NCI-H1092 treated with DMSO at 0.1 percent for 48 hours (cell line): ENCODE results near the gene ASS1.
"Not testable (repeated sequence)": the region's sequence is repeated elsewhere in the genome, so short reads cannot be mapped to it uniquely, and the experiment has no call there.

Experiments
- DNase-seq: peaks from one replicate; lab custom pipeline; 2025; lab: John Stamatoyannopoulos, UW

ASS1 gene

DNA sequence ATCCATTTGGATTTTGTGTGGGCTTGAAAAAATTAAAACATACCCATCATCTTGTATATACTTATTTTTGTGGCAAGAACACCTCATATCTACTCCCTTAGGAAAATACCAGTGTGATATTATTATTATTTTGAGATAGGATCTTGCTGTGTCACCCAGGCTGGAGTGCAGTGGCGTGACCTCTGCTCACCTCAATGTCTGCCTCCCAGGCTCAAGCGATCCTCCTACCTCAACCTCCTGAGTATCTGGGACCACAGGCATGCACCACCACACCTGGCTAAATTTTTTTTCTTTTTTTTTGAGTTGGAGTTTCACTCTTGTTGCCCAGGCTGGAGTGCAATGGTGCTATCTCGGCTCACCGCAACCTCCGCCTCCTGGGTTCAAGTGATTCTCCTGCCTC is 10.1 kb upstream of the ASS1 start:
- DNase-seq, result not testable (repeated sequence)

DNA sequence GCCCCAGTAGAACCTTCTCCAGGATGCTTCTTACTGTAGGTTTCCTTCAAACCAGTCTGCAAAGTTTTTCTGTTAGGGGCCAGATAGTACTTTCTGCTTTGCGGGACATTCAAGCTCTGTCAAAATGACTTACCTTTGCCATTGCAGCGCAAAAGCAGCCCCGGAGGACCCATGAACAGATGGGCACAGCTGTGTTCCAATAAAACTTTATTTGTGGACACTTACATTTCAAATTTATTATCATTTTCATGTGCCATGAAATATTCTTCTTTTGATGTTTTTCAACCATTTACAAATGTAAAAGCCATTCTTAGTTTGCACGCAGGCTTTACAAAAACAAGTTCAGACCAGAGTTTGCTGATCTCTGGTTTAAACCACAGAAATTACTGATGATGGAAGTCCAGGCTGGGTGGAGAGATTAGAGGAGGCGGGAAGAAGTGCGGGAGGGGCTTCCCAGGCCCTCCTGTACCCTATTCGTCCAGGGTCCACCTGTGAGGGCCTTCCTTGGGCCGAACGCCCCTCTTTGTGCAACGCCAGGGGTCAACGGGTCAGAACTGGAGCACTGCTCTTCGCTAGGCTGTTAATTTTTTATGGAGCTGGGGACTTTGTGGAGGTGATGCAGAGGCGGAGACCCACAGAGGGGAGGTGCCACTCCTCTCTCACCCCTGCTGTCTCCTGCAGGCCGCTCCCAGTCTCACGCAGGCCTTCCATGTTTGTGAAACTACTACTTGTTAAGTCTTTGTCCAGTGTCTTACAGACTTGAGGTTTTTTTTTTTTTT is 7.6 kb upstream of the ASS1 start:
- DNase-seq, result no peak

DNA sequence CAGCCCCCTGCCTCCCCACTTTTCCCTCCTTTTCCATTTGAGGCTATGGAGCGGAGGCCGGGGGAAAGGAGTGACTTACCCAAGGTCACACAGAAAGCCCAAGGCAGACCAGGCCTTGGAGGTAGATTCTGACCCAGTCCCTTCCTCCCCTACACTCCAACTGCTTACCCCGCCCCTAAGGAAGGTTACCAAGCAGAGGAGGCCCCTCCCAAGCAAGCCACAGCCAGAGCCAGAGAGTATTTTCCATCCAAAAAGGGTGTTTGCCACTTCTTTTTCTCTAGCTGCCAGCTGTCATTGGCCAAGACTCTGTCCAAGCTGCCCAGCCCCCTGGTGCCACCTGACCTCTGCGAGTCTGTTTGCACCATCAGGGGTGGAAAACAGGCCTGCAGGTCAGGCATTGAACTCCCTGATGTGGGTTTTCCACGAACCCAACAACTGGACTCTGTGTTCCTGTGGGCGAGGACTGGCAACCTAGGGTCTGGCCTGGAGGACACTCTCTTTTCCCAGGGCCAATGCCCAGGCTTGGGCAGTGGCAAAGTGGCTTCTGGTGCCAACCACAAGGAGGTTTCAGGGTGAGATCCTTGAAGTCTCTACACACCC is 6.3 kb upstream of the ASS1 start:
- DNase-seq, result no peak

DNA sequence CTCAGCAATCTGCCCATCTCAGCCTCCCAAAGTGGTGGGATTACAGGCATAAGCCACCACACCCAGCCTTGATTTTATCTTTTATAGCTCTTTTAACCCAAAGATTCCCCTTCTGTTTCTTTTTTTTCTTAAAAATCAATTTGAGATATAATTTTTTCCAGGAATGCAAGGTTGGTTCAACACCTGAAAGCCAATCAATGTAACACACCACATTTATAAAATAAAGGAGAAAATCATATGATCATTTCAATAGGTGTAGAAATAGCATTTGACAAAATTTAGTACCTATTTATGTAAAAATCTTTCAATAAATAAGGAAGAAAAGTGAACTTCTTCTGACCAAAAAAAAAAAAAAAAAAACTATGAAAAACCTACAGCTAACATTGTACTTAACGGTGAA is 3.7 kb upstream of the ASS1 start:
- DNase-seq, result no peak

DNA sequence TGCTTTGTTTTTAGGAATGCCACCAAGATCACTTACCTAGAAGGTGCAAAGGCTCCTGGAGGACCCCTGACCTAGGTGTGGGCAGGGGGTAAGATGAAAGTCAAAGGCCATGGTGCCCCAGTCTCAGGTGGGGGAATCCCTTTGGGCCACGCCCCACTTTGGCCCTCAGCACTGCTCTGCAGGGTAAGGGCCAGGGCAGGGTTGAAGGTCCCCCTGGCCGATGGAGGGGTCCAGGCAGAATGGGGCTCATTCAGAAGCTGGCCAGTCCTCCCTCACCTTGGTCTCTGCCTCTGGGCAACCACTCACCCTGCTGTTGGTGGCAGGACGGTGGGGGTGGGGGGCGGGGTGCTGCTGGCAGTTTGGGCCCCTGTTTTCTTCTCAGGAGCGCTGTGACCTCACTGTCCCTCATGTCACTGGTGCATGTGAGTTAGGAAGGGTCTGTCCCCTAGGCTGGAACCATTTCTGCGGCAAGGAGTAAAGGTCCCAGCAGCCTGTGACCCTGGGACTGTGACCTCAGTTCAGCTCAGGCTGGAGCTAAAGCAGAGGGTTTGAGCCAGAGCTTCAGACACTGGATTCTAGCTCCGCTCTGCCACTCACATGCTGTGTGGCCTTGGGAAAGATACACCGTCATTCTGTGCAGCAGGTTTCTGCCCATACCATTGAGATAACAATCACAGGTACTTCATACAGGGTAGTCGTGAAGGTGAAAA is 1.9 kb upstream of the ASS1 start:
- no peak for DNase-seq

DNA sequence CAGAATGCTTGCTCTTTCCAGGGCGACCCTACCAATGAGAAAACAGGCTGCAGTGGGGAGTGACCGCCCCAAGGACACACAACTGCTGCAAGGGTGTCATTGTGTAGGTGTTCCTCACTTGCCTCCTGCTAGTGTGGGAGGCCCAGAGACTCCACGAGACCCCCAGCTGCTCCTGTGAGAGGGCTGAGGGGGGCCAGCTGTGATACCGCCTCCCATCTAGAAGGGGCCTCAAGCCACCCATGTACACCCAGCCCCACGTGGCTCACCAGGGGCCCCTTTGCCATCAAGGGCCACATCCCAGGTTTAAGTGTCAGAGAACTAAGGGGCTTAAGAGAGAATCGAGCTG is 1.3 kb upstream of the ASS1 start:
- DNase-seq, result no peak

DNA sequence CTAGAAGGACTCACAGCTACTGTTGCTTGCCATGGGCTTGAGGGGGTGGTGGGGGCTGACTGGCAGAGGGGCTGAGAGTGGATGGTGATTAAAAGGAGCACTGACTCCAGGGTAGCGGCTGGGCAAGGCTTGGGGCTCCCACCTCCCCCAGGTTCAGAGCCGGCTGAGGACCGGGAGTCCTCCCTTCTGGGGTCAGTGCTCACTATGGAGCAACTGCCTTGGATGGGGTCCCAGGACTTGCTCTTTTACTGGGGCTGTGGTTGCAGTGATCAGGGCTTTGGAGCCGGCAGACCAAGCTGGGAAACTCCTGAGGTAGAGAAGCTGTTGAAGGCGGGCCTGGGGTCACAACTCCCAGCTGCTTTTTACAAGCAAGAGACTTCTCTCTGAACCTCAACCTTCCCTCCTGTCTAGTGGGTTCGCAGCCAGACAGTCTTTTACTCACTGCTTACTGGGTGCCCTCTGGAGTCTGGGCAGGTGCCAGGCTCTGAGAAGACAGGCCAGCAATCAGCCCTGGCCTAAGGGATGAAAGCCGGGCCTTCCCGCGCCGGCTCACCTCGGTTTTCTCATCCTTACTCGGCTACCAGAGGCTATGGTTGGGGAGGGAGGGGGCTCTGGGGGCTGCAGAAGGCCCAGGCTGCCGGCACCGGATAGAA is 795 bp upstream of the ASS1 start:
- DNase-seq, result no peak

DNA sequence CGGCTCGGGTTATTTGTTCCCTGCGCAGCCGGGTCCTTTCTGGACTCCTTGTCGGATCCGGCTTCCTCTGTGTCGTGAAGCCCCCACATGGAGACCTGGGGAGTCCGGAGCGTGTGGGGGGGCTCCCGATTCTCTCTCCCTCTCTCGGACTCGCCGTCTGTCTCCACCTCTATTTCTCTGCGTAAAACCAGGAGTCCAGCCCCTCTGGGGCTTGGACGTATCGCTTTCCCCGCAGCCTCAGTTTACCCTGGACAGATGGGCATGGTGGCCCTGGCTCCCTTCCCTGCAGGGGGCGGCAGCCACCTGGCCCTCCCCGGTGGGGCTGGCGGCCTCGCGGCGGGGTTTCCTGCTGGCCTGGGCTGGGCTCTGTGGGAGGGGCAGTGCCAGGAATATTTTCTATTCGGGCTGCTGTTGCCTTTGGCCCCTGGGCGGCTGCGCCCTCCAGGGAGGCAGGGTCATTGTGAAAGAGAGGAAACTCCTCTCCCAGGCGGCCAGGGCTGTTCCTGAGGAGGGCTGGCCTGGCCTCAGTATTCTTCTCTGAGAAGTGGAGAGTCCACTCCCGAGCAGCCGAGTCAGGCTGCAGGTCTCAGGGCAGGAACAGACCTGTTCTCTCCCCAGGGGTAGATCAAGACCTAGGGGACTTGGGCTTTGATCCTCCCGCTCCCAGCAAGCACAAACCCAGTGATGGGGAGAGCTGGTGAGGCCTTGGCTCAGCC is 665 bp downstream of the ASS1 start:
- no peak for DNase-seq

DNA sequence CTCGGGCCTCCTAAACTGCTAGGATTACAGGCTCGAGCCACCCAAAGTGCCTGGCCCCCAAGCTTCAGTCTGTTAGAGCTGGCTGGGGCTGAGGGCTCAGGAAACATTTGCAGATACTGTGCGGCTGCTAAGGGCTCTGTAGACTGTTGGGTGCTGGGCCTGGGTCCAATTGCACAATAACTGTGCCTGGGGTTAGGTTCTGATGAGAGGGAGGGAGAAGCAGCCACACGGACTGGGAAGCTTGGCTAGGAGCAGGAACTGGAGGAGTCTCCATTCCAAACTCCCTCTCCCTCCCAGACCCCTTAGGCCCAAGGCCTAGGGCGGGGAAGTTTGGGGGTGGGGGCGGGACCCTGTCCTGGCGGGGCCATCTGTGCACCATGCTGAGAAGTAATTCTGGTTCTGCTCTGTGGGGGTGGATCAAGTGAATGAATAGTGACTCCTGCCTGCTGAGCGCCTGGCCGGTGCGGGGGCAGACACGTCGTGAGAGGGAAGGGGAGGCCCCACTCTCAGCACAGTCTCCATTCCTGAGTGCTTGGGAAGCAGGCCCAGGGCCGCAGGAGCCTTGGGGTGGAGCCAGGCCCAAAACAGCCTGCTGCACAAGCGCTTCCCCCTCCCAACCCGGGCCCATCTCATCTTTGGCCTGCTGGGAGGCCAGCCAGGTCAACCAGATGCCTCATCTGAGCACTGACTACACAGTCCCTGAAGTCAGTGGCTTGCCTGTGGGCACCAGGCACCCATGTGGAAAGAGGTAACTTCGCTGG is 1.5 kb downstream of the ASS1 start:
- no peak for DNase-seq

DNA sequence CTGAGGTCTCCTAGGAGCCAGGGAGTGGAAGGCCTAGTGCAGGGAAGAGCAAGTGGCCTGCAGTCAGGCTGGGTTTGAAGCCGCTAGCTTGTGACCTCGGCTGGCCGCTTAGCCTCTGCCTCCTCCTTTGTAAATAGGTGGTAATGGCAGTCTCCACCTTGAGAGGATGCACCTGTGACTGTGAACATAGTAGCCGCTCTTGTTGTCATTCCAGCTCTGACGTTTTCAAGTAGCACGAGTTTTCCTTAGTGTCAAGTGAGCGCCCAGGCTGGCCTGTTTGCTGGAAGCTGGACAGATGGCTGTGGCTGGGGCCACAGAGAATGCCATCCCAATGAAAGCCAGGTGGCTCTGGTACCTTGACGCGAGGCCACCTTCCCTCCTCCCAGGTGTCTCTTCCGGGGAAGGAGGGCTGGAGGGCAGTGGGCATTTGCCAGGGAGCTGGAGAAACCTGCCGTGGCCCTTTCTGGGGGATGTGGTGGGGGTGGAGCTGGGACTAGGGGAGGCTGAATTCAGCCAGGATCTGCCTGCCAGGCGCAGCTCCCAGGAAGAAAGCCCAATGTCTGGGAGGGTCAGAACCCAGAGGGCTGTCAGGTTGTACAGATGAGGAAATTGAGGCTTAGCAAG is 2.5 kb downstream of the ASS1 start:
- DNase-seq, result no peak

DNA sequence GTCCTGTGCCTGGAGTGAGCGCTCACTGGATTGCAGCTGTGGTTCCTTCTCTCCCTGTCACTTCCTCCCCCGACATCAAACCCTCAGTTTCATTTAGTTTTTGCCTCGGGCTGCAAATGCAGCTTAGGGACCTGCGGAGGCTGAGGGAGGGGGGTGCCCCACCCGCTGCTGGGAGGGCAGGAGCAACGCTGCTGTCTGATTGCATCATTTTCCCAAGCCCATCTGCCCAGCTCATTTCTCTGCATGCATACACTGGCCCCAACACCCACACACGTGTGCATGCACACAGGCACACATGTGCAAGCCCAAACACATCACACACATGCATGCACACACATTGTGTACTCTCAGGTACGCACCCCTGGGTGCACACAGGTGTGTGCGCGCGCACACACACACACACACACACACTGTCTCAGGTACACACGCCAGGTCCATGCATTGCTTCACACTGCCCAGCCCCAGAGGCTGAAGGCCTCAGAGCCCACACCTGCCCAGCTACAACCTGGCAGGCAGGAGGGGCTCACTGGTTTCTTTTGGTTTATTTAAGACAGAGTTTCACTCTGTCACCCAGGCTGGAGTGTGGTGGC is 3.4 kb downstream of the ASS1 start:
- no peak for DNase-seq

DNA sequence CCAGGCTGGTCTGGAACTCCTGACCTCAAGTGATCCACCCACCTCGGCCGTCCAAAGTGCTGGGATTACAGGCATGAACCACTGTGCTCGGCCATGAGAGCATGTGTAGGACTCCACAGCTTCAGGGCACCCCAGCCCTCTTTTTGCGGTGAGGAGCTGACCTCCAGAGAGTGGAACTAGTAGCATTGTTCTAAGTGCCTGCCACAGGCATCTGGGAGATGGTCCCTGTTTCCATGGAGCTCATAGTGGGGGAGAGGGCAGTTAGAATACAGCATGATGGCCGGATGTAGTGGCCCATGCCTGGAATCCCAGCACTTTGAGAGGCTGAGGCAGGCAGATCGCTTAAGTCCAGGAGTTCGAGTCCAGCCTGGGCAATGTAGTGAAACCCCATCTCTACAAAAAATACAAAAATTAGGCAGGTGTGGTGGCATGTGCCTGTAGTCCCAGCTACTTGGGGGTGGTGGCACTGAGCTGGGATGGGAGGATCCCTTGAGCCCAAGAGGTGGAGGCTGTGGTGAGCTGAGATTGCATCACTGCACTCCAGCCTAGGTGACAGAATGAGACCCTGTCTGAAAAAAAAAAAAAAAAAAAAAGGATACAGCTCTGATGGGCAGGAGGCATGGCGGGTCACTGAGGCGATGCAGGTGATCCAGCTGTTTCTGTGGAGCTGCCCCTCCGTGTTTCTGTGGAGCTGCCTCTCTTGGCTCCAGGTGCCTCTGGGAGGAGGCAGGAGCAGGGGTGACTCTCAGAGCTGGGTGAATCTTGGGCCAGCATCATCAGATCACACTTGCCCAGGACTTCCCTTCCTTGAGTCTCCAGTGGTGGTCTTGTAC is 4.2 kb downstream of the ASS1 start:
- DNase-seq, result no peak

DNA sequence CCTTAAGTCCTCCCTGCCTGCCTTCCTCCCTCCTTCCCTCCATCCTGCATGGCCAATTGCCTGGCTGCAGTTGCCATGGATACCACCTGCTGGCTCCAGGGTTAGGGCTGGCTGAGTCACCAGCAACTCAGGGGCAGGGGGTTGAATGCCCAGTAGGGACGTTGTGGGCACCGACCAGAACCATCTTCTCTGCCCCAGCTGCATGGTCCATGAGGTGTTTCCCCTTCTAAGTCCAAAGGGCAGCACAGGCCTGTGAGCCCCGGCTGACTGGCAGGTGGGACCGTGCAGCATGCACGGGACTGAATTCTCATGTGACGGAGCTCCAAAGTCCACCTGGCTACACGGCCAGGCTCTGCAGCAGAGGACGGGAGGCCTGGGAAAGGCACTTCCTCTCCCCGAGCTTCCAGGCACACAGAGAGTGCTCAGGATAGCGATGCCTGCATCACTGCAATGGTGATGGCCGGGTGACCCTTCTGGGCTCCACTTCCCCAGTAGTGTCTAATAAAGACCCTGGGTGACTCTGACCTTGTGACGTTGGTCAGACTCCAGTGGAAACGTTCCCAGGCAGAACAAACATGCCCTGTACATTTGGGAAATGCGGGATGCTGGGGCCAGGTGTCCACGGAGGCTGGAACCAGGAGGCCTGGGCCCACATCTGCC is 5.7 kb downstream of the ASS1 start:
- no peak for DNase-seq

DNA sequence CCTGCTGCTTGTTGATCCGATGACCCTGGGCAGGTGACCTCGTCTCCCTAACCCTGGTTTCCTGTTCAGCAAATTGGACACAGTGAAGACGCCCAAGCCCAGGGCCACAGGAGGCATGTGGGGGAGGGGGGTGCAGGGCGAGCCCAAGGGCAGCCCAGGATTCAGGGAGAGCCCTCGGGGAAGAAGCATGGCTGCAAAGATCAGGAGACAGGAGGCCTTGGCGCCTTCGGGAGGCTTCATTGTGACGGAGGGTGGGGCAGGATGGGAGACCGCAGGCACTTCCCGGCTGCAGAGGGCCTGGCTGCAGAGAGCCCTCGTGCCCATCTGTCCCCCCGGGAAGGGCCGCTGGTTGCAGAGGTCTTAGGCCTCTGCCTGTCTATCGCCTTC is 6.2 kb downstream of the ASS1 start:
- DNase-seq, result no peak

DNA sequence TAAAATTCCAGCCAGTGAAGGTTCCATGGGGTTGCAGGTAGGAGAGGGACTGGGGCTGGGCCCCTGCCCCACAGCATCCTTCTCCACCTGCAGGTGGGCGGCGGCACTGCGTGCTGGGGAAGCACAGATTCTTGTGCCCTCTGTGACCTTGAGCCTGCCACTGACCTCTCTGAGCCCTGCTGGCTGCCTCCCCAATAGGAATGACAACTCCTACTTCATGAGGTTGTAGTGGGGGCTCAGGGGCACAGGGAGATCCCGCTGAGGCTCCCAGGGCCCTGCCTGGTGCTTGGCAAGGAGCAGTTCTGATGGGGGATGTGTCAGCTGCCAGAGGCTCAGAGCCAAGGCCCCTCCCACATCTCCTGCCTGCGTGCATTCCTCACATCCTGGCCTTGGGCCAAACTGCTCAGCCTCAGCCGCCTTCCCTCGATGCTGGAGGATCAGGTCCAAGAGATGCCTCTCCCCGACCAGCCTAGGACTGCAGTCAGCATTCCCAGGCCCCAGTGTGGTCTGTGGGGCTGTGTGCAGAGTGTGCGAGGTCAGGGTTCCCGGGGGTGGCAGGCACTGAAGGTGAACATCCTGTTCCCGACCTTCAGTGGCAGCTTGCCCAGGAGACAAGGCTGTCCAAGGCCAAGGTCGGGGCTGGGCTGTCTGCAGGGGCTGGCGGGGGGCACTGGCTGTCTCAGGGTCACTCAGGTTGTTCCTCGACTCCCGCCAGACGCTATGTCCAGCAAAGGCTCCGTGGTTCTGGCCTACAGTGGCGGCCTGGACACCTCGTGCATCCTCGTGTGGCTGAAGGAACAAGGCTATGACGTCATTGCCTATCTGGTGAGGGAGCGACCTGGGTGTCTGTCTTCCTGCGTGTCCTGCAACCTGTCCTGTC is 7.0 kb downstream of the ASS1 start:
- DNase-seq, result peak; percentile 89

DNA sequence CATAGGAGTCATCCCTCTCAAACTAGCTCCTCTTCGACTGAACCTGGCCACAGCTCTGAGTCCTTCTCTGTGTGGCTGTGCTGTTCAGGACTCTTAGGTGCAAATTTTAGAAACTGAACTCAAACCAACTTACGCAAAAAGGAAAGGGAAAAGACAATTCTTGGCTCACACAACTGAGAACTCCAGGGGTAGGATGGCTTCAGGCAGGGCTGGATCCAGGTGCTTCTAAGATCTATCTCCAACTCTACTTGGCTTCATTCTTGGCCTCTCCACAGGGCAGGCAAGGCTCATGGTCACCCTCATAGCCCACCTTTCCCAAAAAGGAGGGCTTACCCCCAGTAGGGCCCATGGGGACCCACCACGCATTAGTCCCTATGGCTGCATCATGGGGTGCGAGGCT is 8.1 kb downstream of the ASS1 start:
- no peak for DNase-seq

DNA sequence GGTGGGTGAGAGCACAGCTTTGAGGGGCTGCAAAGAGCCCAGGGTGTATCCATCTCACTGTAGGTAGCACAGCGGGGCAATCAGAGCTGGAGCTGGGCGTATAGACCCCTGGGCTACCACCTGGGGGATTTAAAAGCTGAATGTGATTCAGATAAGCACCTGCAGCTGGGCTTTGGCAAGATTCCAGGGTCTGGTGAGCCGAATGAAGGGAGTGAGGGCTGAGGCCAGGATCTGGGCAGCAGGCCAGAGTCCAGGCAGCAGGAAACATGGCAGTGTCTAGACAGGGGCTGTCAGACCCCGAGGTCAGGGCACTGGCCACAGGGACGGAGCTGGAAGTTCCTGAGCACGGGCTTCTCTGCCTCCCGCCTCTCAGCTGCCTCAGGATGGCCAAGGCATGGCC is 8.7 kb downstream of the ASS1 start:
- peak; percentile 87 for DNase-seq

DNA sequence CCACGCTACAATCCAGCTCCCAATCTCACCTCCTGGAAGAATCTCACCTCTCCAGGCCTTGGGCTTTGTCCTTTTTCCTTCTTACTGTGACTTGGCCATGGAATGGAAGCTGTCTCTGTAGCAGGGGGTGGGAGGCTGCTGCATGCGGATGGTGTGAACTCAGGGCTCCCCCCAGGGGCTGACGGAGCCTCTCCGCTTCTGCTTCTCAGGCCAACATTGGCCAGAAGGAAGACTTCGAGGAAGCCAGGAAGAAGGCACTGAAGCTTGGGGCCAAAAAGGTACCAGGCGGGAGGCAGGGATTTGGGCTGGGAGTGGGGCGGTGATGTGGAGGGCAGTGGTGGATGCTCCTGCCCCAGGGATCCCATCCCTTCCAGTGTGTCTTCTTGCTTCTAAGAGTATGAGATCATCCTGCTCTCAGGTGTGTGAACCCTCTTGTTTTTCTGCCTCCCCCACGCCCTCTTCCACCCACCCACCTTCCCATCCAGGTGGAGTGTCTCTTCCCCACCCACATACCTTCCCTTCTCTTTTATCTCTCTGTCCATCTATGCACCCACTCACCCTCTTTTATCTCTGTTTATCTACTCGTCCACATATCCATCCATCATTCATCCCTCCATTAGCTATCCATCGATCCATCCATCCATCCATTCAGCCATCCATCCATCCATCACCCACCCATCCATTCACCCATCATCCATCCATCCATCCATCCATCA is 9.5 kb downstream of the ASS1 start:
- no peak for DNase-seq
